K562 (cell line): Measurements from ENCODE around the gene SDSL.

Experiments
- CTCF ChIP-seq, 3 experiments: IDR thresholded peaks in 2 of 3; conservative IDR thresholded peaks in 1 of 3; 2 replicates each; pipeline ENCODE4 v1.5.1; 2011 to 2012; ENCODE audit warnings: low read length in 3 of 3, mild to moderate bottlenecking in 3 of 3, control low read depth in 2 of 3, improper control_type of control experiment in 1 of 3, inconsistent platforms in 1 of 3, low read depth in 1 of 3, mixed read lengths in 1 of 3, moderate library complexity in 1 of 3; ENCODE audit not compliant: insufficient read depth in 2 of 3
- CUX1 ChIP-seq: fragments of 200-800 bp; sonication (Bioruptor generic); IDR thresholded peaks from 2 replicates; pipeline ENCODE4 v1.6.1; 2016; ENCODE audit warnings: missing genetic modification characterization, missing compliant biosample characterization
- EP300 ChIP-seq: IDR thresholded peaks from 2 replicates; pipeline ENCODE4 v1.6.1; 2012; ENCODE audit warnings: low read length, improper control_type of control experiment
- FOSL1 ChIP-seq: fragments of 200-800 bp; sonication (Bioruptor generic); conservative IDR thresholded peaks from 2 replicates; pipeline ENCODE4 v1.6.1; 2016; ENCODE audit warnings: missing genetic modification characterization, missing compliant biosample characterization
- MAFK ChIP-seq: IDR thresholded peaks from 2 replicates; pipeline ENCODE4 v1.6.1; 2011; ENCODE audit warnings: low read length, improper control_type of control experiment
- POLR2AphosphoS5 ChIP-seq: IDR thresholded peaks from 2 replicates; pipeline ENCODE4 v1.6.1; 2011; ENCODE audit warnings: mild to moderate bottlenecking, low read depth, low read length, moderate library complexity; ENCODE audit not compliant: control insufficient read depth, insufficient read depth
- SUPT5H ChIP-seq: fragments of 450-650 bp; IDR thresholded peaks from 2 replicates; pipeline ENCODE4 v1.6.1; 2016
- ZBTB33 ChIP-seq: sonication (generic); formaldehyde crosslinking; IDR thresholded peaks from 2 replicates; pipeline ENCODE4 v1.8.1; 2023; ENCODE audit warnings: mild to moderate bottlenecking, missing genetic modification reagents
- ZBTB43 ChIP-seq: sonication (generic); formaldehyde crosslinking; IDR thresholded peaks from 2 replicates; pipeline ENCODE4 v1.8.0; 2023; ENCODE audit warnings: mild to moderate bottlenecking, missing genetic modification reagents
- ZBTB49 ChIP-seq: sonication (generic); formaldehyde crosslinking; IDR thresholded peaks from 2 replicates; pipeline ENCODE4 v1.8.0; 2022; ENCODE audit warnings: missing genetic modification reagents, mild to moderate bottlenecking, borderline replicate concordance

- no peak for TF ChIP-seq MAFK
- no peak for TF ChIP-seq CTCF (IDR thresholded peaks at IDR 0.05 in 2 of 3, conservative IDR thresholded peaks at IDR 0.05 in 1 of 3; ENCODE audit: insufficient read depth in 2 of 3, low read depth in 1 of 3, low read length in 3 of 3)
- no peak for TF ChIP-seq ZBTB43 (CRISPR knock-in tag)
- no peak for TF ChIP-seq ZBTB33 (CRISPR knock-in tag)
- no peak for TF ChIP-seq CUX1
- no peak for TF ChIP-seq POLR2AphosphoS5
- TF ChIP-seq FOSL1 (tag): no peak
- no peak for TF ChIP-seq EP300
- TF ChIP-seq ZBTB49: no peak
- TF ChIP-seq SUPT5H: no peak
Observed at GRCh38 chr12:113395119-113395518, 27.1 kb upstream of the SDSL start.
